HL-60/S4 treated with retinoic acid at 250 ng/mL for 4 days and 3 days (cell line): ENCODE measurements around the gene ZNF595.
"Not testable (repeated sequence)": the region's sequence is repeated elsewhere in the genome, so short reads cannot be mapped to it uniquely, and the experiment has no call there.

Experiments used
- in situ Hi-C: fragments of 300-500 bp; cut with MboI; formaldehyde crosslinking; loops from 2 replicates; pipeline ENCODE4 v1.7.0; 2022; ENCODE audit warnings: low sequenced_read_pairs

Gene ZNF595

DNA sequence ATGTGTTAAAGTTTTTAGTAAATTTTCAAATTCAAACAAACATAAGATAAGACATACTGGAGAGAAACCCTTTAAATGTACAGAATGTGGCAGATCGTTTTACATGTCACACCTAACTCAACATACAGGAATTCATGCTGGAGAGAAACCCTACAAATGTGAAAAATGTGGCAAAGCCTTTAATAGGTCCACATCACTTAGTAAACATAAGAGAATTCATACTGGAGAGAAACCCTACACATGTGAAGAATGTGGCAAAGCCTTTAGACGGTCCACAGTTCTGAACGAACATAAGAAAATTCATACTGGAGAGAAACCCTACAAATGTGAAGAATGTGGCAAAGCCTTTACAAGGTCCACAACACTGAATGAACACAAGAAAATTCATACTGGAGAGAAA lies 32.8 kb downstream of the ZNF595 start:
- in situ Hi-C loops = no loop called here

DNA sequence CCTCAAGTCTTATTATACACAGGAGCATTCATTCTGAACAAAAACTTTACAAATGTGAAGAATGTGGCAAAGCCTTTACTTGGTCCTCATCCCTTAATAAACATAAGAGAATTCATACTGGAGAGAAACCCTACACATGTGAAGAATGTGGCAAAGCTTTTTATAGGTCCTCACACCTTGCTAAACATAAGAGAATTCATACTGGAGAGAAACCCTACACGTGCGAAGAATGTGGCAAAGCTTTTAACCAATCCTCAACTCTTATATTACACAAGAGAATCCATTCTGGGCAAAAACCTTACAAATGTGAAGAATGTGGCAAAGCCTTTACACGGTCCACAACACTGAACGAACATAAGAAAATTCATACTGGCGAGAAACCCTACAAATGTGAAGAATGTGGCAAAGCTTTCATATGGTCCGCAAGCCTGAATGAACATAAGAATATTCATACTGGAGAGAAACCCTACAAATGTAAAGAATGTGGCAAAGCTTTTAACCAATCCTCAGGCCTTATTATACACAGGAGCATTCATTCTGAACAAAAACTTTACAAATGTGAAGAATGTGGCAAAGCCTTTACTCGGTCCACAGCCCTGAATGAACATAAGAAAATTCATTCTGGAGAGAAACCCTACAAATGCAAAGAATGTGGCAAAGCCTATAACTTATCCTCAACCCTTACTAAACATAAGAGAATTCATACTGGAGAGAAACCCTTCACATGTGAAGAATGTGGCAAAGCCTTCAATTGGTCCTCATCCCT lies 33.6 kb downstream of the ZNF595 start:
- in situ Hi-C loops = not testable (repeated sequence)

DNA sequence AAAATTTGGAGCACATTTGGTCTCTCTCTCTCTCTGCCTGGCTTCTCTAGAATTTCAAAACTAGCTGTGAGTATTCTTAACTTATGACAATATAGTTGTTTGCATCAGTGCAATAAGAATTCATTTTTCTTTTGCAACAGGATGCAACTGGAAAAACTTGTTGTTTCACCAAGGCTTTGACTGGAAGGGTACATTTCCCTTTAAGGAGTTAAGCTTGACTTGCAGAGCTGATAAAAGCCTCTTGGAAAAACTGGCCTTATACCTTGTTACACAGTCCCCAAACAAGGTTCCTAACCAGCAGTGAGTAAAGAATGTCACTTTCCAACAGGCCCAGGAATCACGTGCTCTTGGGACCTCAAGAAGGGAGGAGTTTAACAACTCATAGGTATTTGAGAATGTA lies 45.3 kb downstream of the ZNF595 start:
- in situ Hi-C loops = no loop called here

DNA sequence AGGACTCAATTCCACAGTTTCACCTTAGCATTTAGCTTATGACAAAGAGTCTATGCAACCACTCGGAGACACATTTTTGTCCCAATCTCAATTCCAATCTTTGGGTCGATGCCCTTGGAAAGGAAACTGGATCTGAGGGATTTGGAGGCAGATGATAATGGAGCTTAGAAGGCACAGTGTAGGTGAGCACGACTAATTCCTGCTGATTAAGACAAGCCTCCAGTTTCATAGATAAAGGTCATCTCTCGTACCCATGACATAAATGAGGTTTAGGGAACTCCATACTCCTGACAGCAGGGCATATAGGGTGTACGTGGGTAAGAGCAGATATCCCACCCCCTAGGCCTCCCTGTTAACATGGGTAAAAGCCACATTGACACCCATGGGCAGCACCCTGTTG lies 46.7 kb downstream of the ZNF595 start:
- in situ Hi-C loops = no loop called here

DNA sequence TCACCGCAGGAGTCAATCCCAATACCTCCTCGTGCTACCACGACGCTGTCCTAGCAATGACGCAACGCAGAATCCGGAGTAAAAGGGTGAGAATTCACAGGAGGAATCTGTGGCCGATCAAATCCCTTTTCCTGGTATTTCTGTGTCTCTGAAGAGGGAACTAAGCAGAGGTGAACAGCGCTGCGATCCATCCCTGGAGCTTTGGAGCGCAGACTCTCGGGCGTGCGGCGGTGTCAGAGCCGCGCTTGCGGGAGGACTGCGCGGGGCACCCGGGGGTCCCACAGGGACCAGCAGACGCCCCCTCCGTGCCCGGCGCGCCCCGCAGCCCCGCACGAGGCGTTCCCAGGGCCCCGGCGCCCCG lies 53.9 kb downstream of the ZNF595 start:
- in situ Hi-C loops = no loop called here

DNA sequence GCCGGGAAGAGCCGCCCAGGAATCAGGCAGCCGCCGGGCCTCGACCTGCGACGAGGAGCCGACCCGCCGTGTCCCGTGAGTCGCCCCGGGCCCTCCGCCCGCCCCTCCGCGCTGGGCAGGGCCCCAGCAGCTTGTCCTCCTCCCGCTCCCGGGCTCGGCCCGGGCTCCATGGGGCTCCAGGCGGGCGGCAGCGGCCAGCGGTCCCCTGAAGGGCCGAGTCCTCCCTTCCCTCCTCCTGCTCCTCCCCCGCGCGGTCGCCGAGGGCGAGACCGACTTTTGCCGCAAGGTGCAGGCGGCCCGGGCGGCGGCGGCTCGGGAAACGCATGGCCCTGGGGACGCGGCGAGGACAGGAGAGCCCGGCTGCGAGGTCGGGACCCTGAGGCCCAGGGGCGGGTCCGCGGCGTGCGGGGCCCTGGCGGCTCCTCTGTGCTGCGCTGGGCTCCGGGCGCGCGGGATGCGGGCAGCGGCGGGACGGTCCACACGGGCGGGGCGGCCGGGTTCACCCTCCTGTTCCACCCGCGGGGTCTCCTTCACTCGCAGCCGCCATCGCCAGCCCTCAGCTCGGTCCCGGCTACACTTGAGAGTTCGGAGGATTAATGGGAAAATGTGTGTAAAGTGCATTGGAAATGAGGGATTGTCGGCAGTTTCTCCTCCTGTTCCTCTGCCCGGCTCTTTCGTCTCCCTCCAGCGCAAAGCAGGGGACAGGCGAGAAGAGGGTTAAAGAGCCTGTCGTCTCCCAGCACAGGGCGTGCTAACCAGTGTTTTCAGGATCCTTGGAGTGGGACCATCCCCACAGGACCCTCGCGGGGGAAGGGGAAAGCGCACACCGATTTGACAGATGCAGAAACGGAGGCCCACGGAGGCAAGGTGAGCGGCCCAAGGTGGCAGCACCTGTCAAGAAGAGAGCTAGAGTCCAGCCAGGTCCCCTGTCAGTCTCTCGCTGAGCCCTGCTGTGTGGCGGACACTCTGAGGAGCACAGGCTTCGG lies 54.6 kb downstream of the ZNF595 start:
- in situ Hi-C loops = no loop called here

DNA sequence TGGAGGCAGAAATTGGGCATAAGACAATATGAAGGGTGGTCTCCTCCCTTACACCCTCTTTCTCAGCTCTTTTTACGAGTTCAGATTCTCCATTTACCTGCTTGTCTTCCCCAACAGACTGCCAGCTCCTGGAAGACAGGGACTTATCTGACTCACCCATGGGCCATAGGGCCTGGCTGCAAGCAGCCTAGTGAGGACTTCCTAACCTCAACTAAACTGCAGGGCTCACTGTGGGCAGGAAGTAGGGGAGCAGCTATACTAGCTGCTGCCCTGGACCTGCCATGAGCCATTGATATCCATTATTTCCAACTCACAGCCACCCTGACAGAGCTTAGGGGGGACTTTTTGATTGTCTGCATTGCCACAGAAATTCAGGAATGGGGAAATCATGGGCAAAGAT lies 59.6 kb downstream of the ZNF595 start:
- in situ Hi-C loops = no loop called here

DNA sequence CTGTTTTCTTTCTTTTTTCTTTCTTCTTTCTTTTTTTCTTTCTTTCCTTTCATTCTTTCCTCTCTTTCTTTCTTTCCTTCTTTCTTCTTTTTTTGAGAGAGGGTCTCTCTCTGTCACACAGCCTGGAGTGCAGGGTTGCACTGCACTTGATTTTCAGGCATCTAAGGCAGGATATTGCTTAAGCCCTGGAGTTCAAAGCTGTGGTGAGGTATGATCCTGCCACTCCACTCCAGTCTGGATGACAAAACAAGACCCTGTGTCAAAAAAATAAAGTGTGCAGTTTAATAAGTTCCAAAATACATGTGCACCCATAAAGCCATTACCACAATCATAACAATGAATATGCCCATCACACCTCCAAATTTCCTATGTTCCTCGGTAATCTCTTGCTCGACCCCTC lies 60.6 kb downstream of the ZNF595 start:
- in situ Hi-C loops = no loop called here

DNA sequence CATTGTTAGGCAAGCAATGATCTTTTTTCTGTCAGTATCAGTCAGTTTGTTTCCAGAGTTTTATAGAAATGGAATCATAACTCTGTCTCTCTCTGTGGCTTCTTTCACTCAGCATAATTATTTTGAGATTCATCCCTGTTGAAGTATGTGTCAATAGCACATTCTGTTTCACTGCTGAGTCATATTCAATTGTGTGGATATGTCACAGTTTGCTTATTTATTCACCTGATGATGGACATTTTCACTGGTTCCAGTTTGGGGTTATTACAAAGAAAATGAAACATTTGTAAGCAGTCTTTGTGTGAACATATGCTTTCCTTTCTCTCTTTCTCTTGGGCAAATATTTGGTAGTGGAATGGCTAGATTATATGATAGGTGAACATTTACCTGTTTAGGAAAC lies 61.0 kb downstream of the ZNF595 start:
- in situ Hi-C loops = no loop called here

DNA sequence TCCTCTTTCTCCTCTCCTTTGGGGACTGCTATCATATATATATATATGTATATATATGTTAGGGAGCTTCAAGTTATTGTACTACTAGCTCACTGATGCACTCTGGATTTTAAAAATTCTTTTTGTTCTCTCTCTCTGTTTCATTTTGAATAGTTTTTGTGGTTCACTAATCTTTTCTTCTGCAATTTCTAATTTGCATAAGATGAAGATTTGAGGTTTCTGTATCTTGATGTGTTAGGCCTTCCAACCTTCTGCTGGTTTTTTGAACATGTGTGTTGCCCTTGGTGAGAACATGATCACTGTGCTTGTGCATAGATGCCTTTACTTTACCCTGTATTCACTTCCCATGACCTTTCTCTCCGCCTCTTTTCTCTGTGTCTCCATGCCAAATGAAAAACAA lies 63.4 kb downstream of the ZNF595 start:
- in situ Hi-C loops = no loop called here

DNA sequence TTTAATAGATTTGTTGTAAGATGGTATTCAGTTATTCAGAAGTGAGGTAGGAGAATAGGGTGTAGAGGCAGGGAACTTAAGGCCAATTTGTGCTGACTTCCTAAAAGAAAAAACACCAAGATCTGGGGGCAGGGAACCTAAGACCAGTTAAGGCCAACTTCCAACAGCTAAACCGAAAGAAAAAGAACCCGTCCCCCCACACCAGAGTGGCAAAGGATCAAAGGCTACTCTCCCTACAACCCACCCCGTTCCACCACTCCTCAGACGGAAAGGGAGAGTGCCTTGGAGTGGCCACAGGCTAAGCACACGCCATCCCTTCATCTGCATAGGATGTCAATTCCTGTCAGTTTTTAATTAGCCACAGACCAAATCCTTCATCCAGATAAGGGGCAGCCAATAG lies 67.5 kb downstream of the ZNF595 start:
- in situ Hi-C loops = no loop called here

DNA sequence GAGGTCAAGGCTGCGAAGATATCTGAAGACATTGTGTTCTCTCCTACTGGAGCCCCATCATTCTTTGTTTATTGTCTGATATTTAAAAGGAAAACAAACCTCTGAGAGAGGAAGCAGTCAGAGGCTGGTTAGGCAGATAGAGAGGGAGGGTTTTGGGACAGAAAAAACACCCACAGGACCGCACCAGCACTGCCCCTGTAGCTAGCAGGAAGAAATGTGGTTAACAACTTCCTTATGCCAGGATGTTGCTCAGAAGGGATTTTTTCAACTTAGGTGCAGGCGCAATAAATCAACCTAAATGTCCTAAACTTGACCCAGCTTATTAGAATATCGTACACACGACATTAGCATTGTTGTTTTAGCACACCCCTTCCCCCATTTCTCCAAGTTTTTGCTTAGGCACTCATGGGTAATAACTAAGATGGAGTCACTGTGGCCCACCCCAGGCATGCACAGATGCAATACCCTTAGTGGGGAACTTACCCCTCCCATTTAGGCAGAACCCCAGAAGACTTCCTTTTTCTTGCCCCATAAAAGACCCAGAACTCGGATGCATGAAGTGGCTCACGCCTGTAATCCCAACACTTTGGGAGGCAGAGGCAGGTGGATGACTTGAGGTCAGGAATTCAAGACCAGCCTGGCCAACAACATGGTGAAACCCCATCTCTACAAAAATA lies 68.4 kb downstream of the ZNF595 start:
- in situ Hi-C loops = no loop called here

DNA sequence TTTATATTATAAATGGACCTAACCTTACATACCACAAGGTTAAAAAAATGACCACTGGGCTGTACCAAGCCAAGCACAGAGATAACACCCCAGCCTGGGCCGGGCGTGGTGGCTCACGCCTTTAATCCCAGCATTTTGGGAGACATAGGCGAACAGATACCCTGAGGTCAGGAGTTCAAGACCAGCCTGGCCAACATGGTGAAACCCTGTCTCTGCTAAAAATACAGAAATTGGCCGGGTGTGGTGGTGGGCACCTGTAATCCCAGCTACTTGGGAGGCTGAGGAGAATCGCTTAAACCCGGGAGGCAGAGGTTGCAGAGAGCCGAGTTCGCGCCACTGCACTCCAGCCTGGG lies 70.8 kb downstream of the ZNF595 start:
- in situ Hi-C loops = not testable (repeated sequence)

DNA sequence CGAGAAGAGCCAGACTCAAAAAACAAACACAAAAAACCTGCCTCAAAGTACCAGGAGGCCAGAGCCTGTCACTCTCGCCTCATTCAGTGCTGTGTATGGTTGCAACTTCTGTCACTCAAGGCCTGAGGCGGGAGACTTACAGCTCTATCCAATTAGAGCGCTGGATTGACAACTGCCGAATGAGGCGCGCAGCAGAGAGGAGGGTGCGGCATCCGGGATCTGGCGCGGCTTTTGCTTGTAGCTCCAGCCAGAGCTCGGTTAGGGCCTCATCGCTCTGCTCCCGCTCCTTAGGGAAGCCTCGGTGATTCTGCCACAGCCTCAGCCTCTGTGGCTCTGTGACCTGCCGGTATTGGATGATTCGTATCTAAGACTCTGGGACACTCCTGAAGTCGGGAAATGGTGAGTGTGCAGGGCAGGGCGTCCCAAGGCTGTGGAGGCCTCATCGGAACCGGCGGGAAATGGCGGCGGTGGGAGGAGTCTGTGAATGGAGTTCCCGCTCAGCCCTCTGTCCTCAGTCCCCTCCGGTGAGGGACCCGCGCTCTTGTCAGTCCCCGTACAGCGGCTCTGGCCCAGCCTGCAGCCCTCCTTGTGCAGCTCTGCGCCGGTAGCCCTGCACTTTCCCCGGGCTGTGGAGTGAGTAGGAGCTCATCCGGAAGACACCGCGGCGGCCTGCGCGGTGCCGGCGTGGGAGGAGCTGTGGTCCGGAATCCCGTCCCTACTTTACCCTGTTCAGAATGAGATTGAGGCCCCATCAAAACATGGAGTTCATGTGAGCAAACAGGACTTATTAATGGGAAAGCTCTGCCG lies 71.4 kb downstream of the ZNF595 start, which contains the start of gene ZNF718:
TSS of gene ZNF718 (plus strand) at position 227 of the 807 bp plus-strand sequence. CDS start at position 397, 170 bp downstream.
- in situ Hi-C loops = no loop called here

DNA sequence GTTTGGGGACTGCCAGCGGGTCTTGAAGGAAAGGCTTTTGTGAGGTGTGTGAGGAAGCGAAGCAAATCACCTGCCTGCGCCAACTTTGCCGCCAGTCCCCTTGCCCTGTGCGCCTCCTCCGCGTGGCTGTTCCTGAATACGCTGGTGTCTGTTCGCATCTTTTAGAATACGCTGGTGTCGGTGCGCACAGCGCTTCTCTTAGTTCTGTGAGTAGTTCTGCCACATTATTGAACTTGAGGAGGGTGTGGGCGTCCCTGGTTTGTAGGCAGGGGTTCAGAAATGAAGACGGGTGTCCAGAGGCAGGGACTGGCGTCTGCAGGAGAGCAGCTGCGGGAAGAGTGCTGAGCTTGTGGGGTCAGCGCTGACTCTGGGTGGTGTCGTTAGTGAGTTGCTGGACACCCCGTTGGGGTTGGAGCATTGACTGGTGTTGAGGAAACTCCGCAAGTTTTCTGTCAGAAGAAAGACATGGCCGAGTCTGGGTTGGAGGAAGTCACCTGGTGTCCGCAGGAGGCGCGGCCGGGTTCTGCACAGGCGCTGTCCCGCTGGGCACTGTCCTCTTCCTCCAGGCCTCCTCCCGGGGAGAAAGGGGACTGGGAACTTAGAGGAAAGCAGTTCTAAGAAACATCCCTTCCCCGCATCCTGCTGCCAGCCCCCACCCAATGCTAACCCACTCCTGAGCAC lies 72.1 kb downstream of the ZNF595 start:
- in situ Hi-C loops = no loop called here

DNA sequence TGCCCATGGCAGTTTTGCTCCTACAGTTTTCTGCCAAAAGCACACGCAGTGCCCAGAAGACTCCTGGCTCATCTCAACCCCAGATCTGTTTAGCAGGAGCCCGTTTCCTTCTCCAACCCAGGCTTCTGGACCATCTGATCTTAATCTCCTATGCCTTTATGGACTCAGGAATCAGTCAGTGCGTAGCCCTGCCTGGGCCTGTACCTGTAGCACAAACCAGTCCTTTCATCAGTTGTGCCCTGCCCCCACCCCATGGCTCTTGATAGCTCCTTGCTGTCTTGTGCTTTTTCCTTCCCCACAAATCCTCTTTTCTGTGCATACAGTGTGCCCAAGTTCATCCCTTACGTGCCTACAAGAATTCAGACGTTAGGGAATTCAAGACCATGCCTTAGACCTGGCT lies 72.7 kb downstream of the ZNF595 start:
- in situ Hi-C loops = no loop called here

DNA sequence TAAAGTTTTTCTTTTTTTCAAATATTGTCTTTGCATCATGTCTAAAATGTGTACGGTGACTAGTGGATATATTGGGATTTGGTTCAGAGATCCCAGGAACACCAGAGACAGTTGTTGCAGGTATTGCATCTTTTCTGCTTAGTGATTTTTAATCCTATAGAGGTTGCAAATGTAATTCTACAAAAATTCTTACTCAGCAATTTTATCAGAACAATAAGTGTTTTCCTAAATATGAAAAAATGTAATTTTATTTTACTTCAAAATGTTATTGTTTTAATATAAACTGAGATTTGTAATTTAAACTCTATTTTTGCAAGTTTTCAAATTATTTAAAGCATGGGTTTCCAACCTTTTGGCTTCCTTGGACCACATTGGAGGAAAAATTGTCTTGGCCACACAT lies 79.4 kb downstream of the ZNF595 start:
- in situ Hi-C loops = no loop called here
